Calu3 (cell line): ENCODE measurements around the gene LINGO1. TPM values are rescaled to one million over a fixed set of nuclear protein-coding genes. Genes with fewer than 3 reads are reported as not detected.

ENCODE experiments used
- BruUV-seq: library from RNA; stranded (reverse); fragments of 400-500 nt; replicated peaks from 2 replicates; lab custom pipeline; 2021; lab: Mats Ljungman, UMichigan
- CTCF ChIA-PET: fragments of 300-600 bp; sonication (Branson Sonifier 250); formaldehyde crosslinking; loops from one replicate; lab custom pipeline; 2022; ENCODE audit warnings: antibody characterized with exemption; lab: Charles Lee
- DNase-seq: peaks from one replicate; pipeline ENCODE4 v3.0.0; 2022
- H3K27ac Mint-ChIP-seq: one replicate; pipeline ENCODE4 v1.8.0; 2022; ENCODE audit warnings: mixed read lengths; ENCODE audit not compliant: unreplicated experiment
- H3K27me3 Mint-ChIP-seq: one replicate; pipeline ENCODE4 v1.8.0; 2022; ENCODE audit warnings: mixed read lengths; ENCODE audit not compliant: unreplicated experiment
- H3K36me3 Mint-ChIP-seq: one replicate; pipeline ENCODE4 v1.8.0; 2022; ENCODE audit warnings: mild to moderate bottlenecking, moderate library complexity, mixed read lengths; ENCODE audit not compliant: insufficient read depth, unreplicated experiment
- H3K4me1 Mint-ChIP-seq: one replicate; pipeline ENCODE4 v1.8.0; 2022; ENCODE audit warnings: mild to moderate bottlenecking, low read depth, mixed read lengths; ENCODE audit not compliant: unreplicated experiment
- H3K4me3 Mint-ChIP-seq: one replicate; pipeline ENCODE4 v1.8.0; 2022; ENCODE audit warnings: mild to moderate bottlenecking, low read depth, moderate library complexity, mixed read lengths; ENCODE audit not compliant: unreplicated experiment
- H3K9me3 Mint-ChIP-seq: one replicate; pipeline ENCODE4 v1.8.0; 2022; ENCODE audit warnings: low read depth, mixed read lengths; ENCODE audit not compliant: unreplicated experiment
- intact Hi-C: fragments of 100-400 bp; cut with micrococcal nuclease; formaldehyde crosslinking; loops from one replicate; pipeline ENCODE4 v1.10.0; 2022; ENCODE audit not compliant: unreplicated experiment
- total RNA-seq: library from RNA; stranded (reverse); gene quantifications from 2 replicates; pipeline ENCODE4 v1.2.3, GENCODE V29; 2022
- TF ChIP-seq, protein P1 (sequence below): fragments of 200-600 bp; IDR thresholded peaks from one replicate; pipeline ENCODE4 v1.8.0; 2022; ENCODE audit warnings: antibody characterized with exemption; ENCODE audit not compliant: unreplicated experiment

The LINGO1 gene
- total RNA-seq, 1 experiment from 2014 or later = not detected

DNA sequence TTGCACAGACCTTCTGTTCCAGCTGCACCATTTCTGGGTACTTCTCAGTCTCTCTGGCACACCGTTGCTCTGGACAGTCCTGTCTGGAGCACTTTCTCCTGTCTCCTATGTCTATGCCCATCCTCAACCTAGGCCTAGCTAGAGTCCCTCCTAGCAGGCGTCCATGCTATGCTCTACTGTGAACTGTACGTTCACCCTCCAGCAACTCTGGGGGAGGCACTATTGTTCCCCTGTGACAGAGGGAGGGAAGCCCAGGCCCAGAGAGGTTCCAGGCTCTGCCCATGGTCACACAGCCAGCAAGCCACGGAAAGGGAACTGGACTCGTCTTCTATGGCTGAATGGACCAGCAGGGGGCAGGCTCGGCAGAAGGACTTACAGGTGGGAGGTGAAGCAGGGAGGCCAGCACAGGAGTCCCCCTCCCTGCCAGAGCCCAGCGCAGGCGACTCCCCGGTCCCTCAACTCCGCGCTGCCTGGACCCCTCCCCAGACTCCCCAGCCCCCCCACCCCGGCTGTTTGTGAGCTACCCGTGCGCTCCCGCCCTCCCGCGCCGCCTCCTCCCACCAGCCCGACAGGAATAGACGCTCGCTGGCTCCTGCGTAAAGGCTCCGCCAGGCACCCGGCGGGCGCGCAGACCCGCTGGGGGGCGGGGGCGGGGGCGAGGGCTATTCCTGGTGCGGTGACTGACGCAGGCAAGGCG, 1.7 kb upstream of the LINGO1 start:
- Mint-ChIP-seq H3K4me3 (peak overlapping the region; percentile 58), H3K4me1 (no peaks in the 10 kb centered on the region), H3K9me3 (no peaks in the 10 kb centered on the region), H3K27ac (no peak overlapping the region), H3K27me3 (peaks cover 85% of the 10 kb centered on the region), H3K36me3 (peaks cover 4% of the 10 kb centered on the region)
- no TSS peak for BruUV-seq
- CTCF ChIA-PET = interaction anchor here (0.6 to 3.0 kb wide), 10 partner anchors 11 to 661 kb away, joined by 3 to 29 read pairs (median 5); no protein-coding TSS in a partner anchor
- DNase-seq = peak; percentile 87
- TF ChIP-seq, protein P1, sequence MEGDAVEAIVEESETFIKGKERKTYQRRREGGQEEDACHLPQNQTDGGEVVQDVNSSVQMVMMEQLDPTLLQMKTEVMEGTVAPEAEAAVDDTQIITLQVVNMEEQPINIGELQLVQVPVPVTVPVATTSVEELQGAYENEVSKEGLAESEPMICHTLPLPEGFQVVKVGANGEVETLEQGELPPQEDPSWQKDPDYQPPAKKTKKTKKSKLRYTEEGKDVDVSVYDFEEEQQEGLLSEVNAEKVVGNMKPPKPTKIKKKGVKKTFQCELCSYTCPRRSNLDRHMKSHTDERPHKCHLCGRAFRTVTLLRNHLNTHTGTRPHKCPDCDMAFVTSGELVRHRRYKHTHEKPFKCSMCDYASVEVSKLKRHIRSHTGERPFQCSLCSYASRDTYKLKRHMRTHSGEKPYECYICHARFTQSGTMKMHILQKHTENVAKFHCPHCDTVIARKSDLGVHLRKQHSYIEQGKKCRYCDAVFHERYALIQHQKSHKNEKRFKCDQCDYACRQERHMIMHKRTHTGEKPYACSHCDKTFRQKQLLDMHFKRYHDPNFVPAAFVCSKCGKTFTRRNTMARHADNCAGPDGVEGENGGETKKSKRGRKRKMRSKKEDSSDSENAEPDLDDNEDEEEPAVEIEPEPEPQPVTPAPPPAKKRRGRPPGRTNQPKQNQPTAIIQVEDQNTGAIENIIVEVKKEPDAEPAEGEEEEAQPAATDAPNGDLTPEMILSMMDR = peak; percentile 68
- intact Hi-C loops = loop anchor here (1.0 to 10.0 kb wide), 2 partner anchors 187 to 530 kb away; no protein-coding TSS in a partner anchor

- Mint-ChIP-seq H3K4me3 (peak overlapping the region; percentile 58), H3K36me3 (peaks cover 4% of the 10 kb centered on the region), H3K27ac (no peak overlapping the region), H3K27me3 (peaks cover 85% of the 10 kb centered on the region), H3K4me1 (no peaks in the 10 kb centered on the region), H3K9me3 (no peaks in the 10 kb centered on the region)
- BruUV-seq = no TSS peak
- TF ChIP-seq, protein P1 = no peak
- DNase-seq = no peak
- CTCF ChIA-PET = interaction anchor here (0.7 to 3.0 kb wide), 18 partner anchors 9 to 661 kb away, joined by 3 to 29 read pairs (median 4); no protein-coding TSS in a partner anchor
- intact Hi-C loops = loop anchor here (1.0 to 10.0 kb wide), 2 partner anchors 187 to 529 kb away; no protein-coding TSS in a partner anchor
These were observed 1.2 kb upstream of the LINGO1 start for GRCh38 chr15:77633913-77634265.

GRCh38 chr15:77633134-77633912, 611 bp upstream of the LINGO1 start:
- TF ChIP-seq, protein P1 = peak; percentile 99
- Mint-ChIP-seq H3K27ac (no peak overlapping the region), H3K4me3 (peak overlapping the region; percentile 58), H3K27me3 (peaks cover 85% of the 10 kb centered on the region), H3K36me3 (peaks cover 4% of the 10 kb centered on the region), H3K9me3 (no peaks in the 10 kb centered on the region), H3K4me1 (no peaks in the 10 kb centered on the region)
- intact Hi-C loops = loop anchor here (10.0 kb wide), 1 partner anchor 529 kb away; no protein-coding TSS in a partner anchor
- DNase-seq = peak; percentile 98
- BruUV-seq = no TSS peak
- CTCF ChIA-PET = interaction anchor here (0.7 to 3.0 kb wide), 24 partner anchors 10 to 660 kb away, joined by 3 to 29 read pairs (median 4); no protein-coding TSS in a partner anchor

DNA sequence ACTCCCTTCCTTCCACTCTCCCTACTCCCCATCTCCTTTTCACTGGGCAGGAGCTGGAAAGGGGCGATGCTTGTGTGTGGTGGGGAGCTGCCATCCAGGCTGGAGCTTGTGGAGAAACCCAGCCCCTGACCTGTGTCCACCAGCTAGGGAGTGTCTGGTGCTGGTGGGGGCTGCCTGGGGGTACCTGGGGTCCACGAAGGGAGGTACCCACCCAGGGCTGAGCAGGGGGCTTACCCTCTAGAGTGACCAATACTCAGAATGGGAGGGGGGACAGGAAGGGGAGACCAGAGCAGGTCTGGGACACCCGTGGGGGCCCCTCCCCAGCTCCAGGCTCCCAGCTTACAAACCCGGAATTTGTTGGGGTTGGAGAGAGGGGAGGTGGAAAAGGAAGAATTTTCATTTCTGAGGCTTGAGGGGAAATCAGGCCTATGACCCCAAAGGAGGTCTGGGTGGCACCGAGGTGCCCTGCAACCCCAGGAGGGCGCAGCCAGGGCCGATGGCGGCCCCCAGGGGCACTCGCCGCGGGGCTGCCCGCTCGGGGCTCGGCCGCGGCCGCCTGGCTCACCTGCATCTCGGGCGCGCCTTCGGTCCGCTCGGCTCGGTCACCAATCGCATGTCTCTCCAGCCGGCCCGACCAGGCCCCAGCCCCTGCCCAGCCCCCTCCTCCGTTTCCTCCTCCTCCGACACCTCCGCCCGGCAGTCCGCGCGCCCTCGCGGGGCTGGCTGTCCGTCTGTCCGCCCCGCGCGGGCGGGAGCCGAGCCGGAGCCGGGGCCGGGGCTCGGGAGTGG, 773 bp downstream of the LINGO1 start:
- intact Hi-C loops = loop anchor here (10.0 kb wide), 1 partner anchor 527 kb away; no protein-coding TSS in a partner anchor
- CTCF ChIA-PET = interaction anchor here (0.8 to 1.6 kb wide), 3 partner anchors 9 to 445 kb away, joined by 3 to 5 read pairs (median 4); no protein-coding TSS in a partner anchor
- no peak overlapping the region for H3K27ac Mint-ChIP-seq
- no peaks in the 10 kb centered on the region for H3K9me3 Mint-ChIP-seq
- peak overlapping the region; percentile 50 for H3K4me3 Mint-ChIP-seq
- H3K27me3 Mint-ChIP-seq = peaks cover 85% of the 10 kb centered on the region
- peak; percentile 21 for DNase-seq
- H3K4me1 Mint-ChIP-seq = no peaks in the 10 kb centered on the region
- BruUV-seq = no TSS peak
- H3K36me3 Mint-ChIP-seq = peaks cover 4% of the 10 kb centered on the region
- TF ChIP-seq, protein P1 = no peak
